Stimulated activated CD4-positive, alpha-beta T cell treated with anti-CD3 and anti-CD28 coated beads, Interleukin-4, amount 100 ng/mL, for 48 hours (primary cell): Measurements from ENCODE around the gene CSHL1.
"Not testable (repeated sequence)": the region's sequence is repeated elsewhere in the genome, so short reads cannot be mapped to it uniquely, and the experiment has no call there.

Source experiments
- DNase-seq, 2 donors: peaks; one replicate each; pipeline ENCODE4 v3.0.0-alpha.2; 2020; ENCODE audit warnings: low read depth in 2 of 2

The CSHL1 gene

GRCh38 chr17:63889026-63889848 lies 21.8 kb downstream of the CSHL1 start:
- not testable (repeated sequence) for DNase-seq

- DNase-seq, result not testable (repeated sequence)
Observed at GRCh38 chr17:63885119-63885518, 25.9 kb downstream of the CSHL1 start.

GRCh38 chr17:63882626-63883126 lies 28.4 kb downstream of the CSHL1 start:
- not testable (repeated sequence) for DNase-seq

GRCh38 chr17:63881935-63882601 lies 29.0 kb downstream of the CSHL1 start, which contains the start of gene GH2:
GH2 (minus strand) TSS chr17:63881944; CDS start chr17:63881801, 143 bp downstream.
- DNase-seq, result peak; percentile 50 to 55

- not testable (repeated sequence) for DNase-seq
Observed at GRCh38 chr17:63881337-63881736, 29.7 kb downstream of the CSHL1 start.

- no peak for DNase-seq
Observed at GRCh38 chr17:63880706-63881105, 30.4 kb downstream of the CSHL1 start.

- not testable (repeated sequence) for DNase-seq
Observed at GRCh38 chr17:63878413-63878812, 32.6 kb downstream of the CSHL1 start.

GRCh38 chr17:63874693-63875092 lies 36.4 kb downstream of the CSHL1 start:
- not testable (repeated sequence) for DNase-seq

- not testable (repeated sequence) for DNase-seq
Observed at GRCh38 chr17:63874061-63874626, 36.9 kb downstream of the CSHL1 start.

GRCh38 chr17:63873577-63873976 lies 37.5 kb downstream of the CSHL1 start, which contains the start of gene CSH2:
CSH2 (minus strand) TSS chr17:63873677; CDS start chr17:63873614, 63 bp downstream.
- DNase-seq, result not testable (repeated sequence)

- DNase-seq, result not testable (repeated sequence)
Observed at GRCh38 chr17:63871646-63872365, 39.3 kb downstream of the CSHL1 start.

- not testable (repeated sequence) for DNase-seq
Observed at GRCh38 chr17:63870292-63870665, 40.8 kb downstream of the CSHL1 start.

- DNase-seq, result not testable (repeated sequence)
Observed at GRCh38 chr17:63869491-63870291, 41.4 kb downstream of the CSHL1 start.

- DNase-seq, result not testable (repeated sequence)
Observed at GRCh38 chr17:63866625-63867024, 44.4 kb downstream of the CSHL1 start.
